ENCODE measurements around the gene CRELD2. TPM values are rescaled to one million over a fixed set of nuclear protein-coding genes. Genes with fewer than 3 reads are reported as not detected.

CRELD2 gene
- total and polyA plus RNA-seq, 2 of the 8 experiments (the other 6 are each of a cell fraction or from before 2014, with no cell fraction given), result 24.5 to 36.6 TPM

DNA sequence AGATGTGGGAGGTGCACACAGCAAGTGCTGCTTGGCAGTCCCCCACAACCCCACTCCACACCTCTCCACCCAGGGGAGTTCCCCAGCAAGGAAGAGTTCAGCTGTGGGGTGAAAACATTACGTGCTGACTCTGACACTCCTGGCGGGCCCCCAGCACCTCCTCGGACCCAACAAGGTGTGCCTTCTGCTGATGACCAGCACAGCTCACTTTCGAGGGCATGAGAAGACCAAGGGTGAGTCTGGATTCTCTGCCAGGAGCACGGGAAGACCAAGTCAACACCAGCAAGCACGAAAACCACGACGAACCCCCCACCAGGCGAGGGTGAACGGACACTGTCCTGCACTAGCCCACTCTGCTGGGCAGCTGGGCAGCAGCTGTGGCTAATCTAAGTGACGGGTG lies 1.6 kb upstream of the CRELD2 start (continued):
- TF ChIP-seq NRF1 (IDR thresholded peaks at IDR 0.05; ENCODE audit: low read depth, low read length) (no peak), RBBP5 (IDR thresholded peaks at IDR 0.05; ENCODE audit: borderline replicate concordance, low read depth, low read length) (no peak)
